Measurements from ENCODE around the gene FBLN5. TPM values are rescaled to one million over a fixed set of nuclear protein-coding genes. Genes with fewer than 3 reads are reported as not detected.
A peak's percentile ranks its signal among the peaks of the same experiment; 100 is the strongest.

FBLN5 gene
- total RNA-seq, 1 donor from 2014 or later: 41.5 TPM

DNA sequence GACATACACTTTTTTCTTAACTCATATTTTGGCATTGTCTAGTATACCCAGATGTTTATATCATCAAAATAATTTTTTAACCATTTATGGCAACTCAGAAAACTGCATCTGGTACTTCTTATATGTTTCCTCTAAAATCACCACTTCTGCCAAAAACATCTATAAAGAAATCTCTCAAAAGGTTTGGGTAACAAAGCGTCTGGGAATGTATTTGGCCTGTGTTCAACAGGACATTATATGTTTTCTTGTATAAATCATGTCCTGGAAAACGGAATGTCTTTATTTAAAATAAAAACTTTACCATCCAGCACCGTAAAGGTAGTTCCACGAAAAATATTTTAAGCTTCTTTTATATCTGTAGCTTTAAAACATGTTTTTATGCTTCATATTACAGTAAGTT, 36.1 kb upstream of the FBLN5 start:
- Mint-ChIP-seq H3K36me3 (peaks cover 46% of the 10 kb centered on the region), H3K4me3 (no peak overlapping the region), H3K27ac (no peak overlapping the region), H3K9me3 (no peaks in the 10 kb centered on the region), H3K27me3 (ENCODE audit: low read depth) (no peaks in the 10 kb centered on the region), H3K4me1 (no peaks in the 10 kb centered on the region)
- TF ChIP-seq CTCF (IDR thresholded peaks at IDR 0.05; ENCODE audit: unreplicated experiment): no peak
- DNase-seq (ENCODE audit: low spot score in 2 of 2, unreplicated experiment in 2 of 2): no peak

GRCh38 chr14:91980157-91980556, 32.7 kb upstream of the FBLN5 start:
- Mint-ChIP-seq H3K36me3 (peaks cover 35% of the 10 kb centered on the region), H3K9me3 (peaks cover 9% of the 10 kb centered on the region), H3K4me1 (no peaks in the 10 kb centered on the region), H3K4me3 (no peak overlapping the region), H3K27ac (peak overlapping the region; percentile 43), H3K27me3 (ENCODE audit: low read depth) (no peaks in the 10 kb centered on the region)
- no peak for TF ChIP-seq CTCF (IDR thresholded peaks at IDR 0.05; ENCODE audit: unreplicated experiment)
- DNase-seq (ENCODE audit: low spot score in 2 of 2, unreplicated experiment in 2 of 2): no peak

DNA sequence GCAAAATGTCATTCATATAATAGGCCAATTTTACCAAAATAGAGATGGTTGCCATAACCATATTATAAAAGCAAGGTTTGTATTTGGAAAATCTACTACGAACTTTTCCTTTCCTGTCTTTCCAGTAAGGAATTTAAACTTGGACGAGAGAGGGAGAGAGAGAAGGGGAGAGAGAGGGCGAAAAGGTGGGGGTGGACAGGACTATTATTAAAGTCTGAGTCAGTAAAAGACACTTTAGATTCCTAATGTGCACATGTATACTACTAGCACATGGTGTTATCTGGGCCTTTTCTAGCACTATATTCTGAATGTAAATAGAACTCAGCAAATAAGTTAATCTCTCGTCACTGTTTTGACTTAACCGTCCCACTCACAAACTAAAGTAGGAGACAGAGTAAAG, 30.4 kb upstream of the FBLN5 start:
- H3K9me3 Mint-ChIP-seq: peaks cover 9% of the 10 kb centered on the region
- peaks cover 29% of the 10 kb centered on the region for H3K36me3 Mint-ChIP-seq
- H3K4me3 Mint-ChIP-seq: no peak overlapping the region
- no peak for TF ChIP-seq CTCF (IDR thresholded peaks at IDR 0.05; ENCODE audit: unreplicated experiment)
- H3K27ac Mint-ChIP-seq: no peak overlapping the region
- no peaks in the 10 kb centered on the region for H3K4me1 Mint-ChIP-seq
- H3K27me3 Mint-ChIP-seq (ENCODE audit: low read depth): no peaks in the 10 kb centered on the region
- no peak for DNase-seq (ENCODE audit: low spot score in 2 of 2, unreplicated experiment in 2 of 2)

DNA sequence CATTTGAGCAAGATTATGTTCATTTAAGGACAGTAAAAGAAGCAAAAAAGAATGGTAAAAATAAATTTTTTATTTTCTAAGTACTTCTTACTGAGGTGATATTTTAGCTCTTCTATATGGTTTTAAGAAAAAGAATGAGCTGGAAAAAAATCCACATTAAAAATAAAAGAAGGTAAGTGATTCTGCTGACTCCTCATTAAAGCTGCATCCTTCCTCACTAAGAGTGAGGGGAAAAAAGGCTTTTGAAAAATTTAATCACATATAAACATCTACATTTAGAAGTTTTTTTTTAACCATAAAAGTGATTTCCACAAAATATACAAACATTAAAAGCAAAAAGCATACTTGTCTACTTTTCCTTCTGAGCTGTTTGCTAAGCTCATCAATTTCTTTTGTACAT, 28.3 kb upstream of the FBLN5 start:
- Mint-ChIP-seq H3K4me3 (no peak overlapping the region), H3K27me3 (ENCODE audit: low read depth) (no peaks in the 10 kb centered on the region), H3K9me3 (peaks cover 9% of the 10 kb centered on the region), H3K27ac (no peak overlapping the region), H3K36me3 (peaks cover 31% of the 10 kb centered on the region), H3K4me1 (no peaks in the 10 kb centered on the region)
- no peak for TF ChIP-seq CTCF (IDR thresholded peaks at IDR 0.05; ENCODE audit: unreplicated experiment)
- no peak for DNase-seq (ENCODE audit: low spot score in 2 of 2, unreplicated experiment in 2 of 2)

- no peaks in the 10 kb centered on the region for H3K27me3 Mint-ChIP-seq (ENCODE audit: low read depth)
- H3K9me3 Mint-ChIP-seq: no peaks in the 10 kb centered on the region
- DNase-seq (ENCODE audit: low spot score in 2 of 2, unreplicated experiment in 2 of 2): no peak
- no peak overlapping the region for H3K4me3 Mint-ChIP-seq
- no peak for TF ChIP-seq CTCF (IDR thresholded peaks at IDR 0.05; ENCODE audit: unreplicated experiment)
- H3K4me1 Mint-ChIP-seq: no peaks in the 10 kb centered on the region
- no peak overlapping the region for H3K27ac Mint-ChIP-seq
- peaks cover 26% of the 10 kb centered on the region for H3K36me3 Mint-ChIP-seq
Observed at GRCh38 chr14:91971188-91971778, 23.8 kb upstream of the FBLN5 start.

GRCh38 chr14:91968280-91968679, 20.8 kb upstream of the FBLN5 start:
- Mint-ChIP-seq H3K27ac (no peak overlapping the region), H3K9me3 (no peaks in the 10 kb centered on the region), H3K4me3 (no peak overlapping the region), H3K36me3 (peaks cover 20% of the 10 kb centered on the region), H3K4me1 (peaks cover 11% of the 10 kb centered on the region), H3K27me3 (ENCODE audit: low read depth) (no peaks in the 10 kb centered on the region)
- no peak for TF ChIP-seq CTCF (IDR thresholded peaks at IDR 0.05; ENCODE audit: unreplicated experiment)
- no peak for DNase-seq (ENCODE audit: low spot score in 2 of 2, unreplicated experiment in 2 of 2)

All from mesothelial cell of epicardium (in vitro differentiated cells).